A673 (cell line): ENCODE measurements around the gene FRMD4B.

ENCODE experiments used
- CTCF ChIP-seq: fragments of 300-800, 200-600 bp; sonication (generic); conservative IDR thresholded peaks from 2 replicates; pipeline ENCODE4 v1.5.1; 2017; ENCODE audit warnings: low read depth, mild to moderate bottlenecking, antibody characterized with exemption, low read length, moderate library complexity, mixed read lengths
- EZH2 ChIP-seq: fragments of 200-600 bp; sonication (generic); IDR thresholded peaks from 2 replicates; pipeline ENCODE4 v1.6.1; 2017; ENCODE audit warnings: borderline replicate concordance, low read depth, mild to moderate bottlenecking, mixed read lengths, antibody characterized with exemption, low read length; ENCODE audit not compliant: poor library complexity, severe bottlenecking

GRCh38 chr3:69376731-69377130, 9.2 kb downstream of the FRMD4B start:
- TF ChIP-seq CTCF: no peak
- TF ChIP-seq EZH2: no peak
